Osteocyte (in vitro differentiated cells): ENCODE measurements around the gene TBL3. TPM values are rescaled to one million over a fixed set of nuclear protein-coding genes. Genes with fewer than 3 reads are reported as not detected.

Experiments used
- DNase-seq: peaks from one replicate; pipeline ENCODE4 v3.0.0; 2021; ENCODE audit warnings: mixed read lengths; ENCODE audit not compliant: unreplicated experiment; ENCODE audit errors: extremely low spot score
- H3K27ac Mint-ChIP-seq: one replicate; pipeline ENCODE4 v1.8.0; 2021; ENCODE audit warnings: mild to moderate bottlenecking, mixed read lengths; ENCODE audit not compliant: unreplicated experiment
- H3K27me3 Mint-ChIP-seq: one replicate; pipeline ENCODE4 v1.8.0; 2021; ENCODE audit warnings: mixed read lengths; ENCODE audit not compliant: unreplicated experiment
- H3K36me3 Mint-ChIP-seq: one replicate; pipeline ENCODE4 v1.8.0; 2021; ENCODE audit warnings: mixed read lengths; ENCODE audit not compliant: unreplicated experiment
- H3K4me1 Mint-ChIP-seq: one replicate; pipeline ENCODE4 v1.8.0; 2021; ENCODE audit warnings: mixed read lengths; ENCODE audit not compliant: unreplicated experiment
- H3K4me3 Mint-ChIP-seq: one replicate; pipeline ENCODE4 v1.8.0; 2021; ENCODE audit warnings: mild to moderate bottlenecking, moderate library complexity, mixed read lengths; ENCODE audit not compliant: unreplicated experiment
- H3K9me3 Mint-ChIP-seq: one replicate; pipeline ENCODE4 v1.8.0; 2021; ENCODE audit warnings: mixed read lengths; ENCODE audit not compliant: unreplicated experiment
- CTCF ChIP-seq: fragments of 200-600 bp; sonication (generic); IDR thresholded peaks from 2 replicates; pipeline ENCODE4 v1.5.0; 2021; ENCODE audit warnings: antibody characterized with exemption, mild to moderate bottlenecking, moderate library complexity
- total RNA-seq: library from RNA; stranded (reverse); gene quantifications from 2 replicates; pipeline ENCODE4 v1.2.1, GENCODE V29; 2021

Gene TBL3
- total RNA-seq, 1 donor from 2014 or later: 32.0 TPM

- peaks cover 6% of the 10 kb centered on the region for H3K4me1 Mint-ChIP-seq
- TF ChIP-seq CTCF: no peak
- H3K9me3 Mint-ChIP-seq: no peaks in the 10 kb centered on the region
- peaks cover 8% of the 10 kb centered on the region for H3K36me3 Mint-ChIP-seq
- no peak for DNase-seq
- H3K27me3 Mint-ChIP-seq: peaks cover 10% of the 10 kb centered on the region
- H3K4me3 Mint-ChIP-seq: peak overlapping the region; percentile 26
- H3K27ac Mint-ChIP-seq: no peak overlapping the region
Observed at GRCh38 chr16:1991588-1991947, 19.7 kb downstream of the TBL3 start.

- Mint-ChIP-seq H3K9me3 (no peaks in the 10 kb centered on the region), H3K4me3 (peak overlapping the region; percentile 50), H3K27ac (no peak overlapping the region), H3K27me3 (peaks cover 10% of the 10 kb centered on the region), H3K36me3 (peaks cover 3% of the 10 kb centered on the region), H3K4me1 (peaks cover 6% of the 10 kb centered on the region)
- DNase-seq: peak; percentile 95
- no peak for TF ChIP-seq CTCF
Observed at GRCh38 chr16:1991948-1992703, 20.3 kb downstream of the TBL3 start.

- Mint-ChIP-seq H3K4me3 (no peak overlapping the region), H3K4me1 (peaks cover 6% of the 10 kb centered on the region), H3K27ac (no peak overlapping the region), H3K9me3 (no peaks in the 10 kb centered on the region), H3K36me3 (peaks cover 6% of the 10 kb centered on the region), H3K27me3 (peaks cover 10% of the 10 kb centered on the region)
- TF ChIP-seq CTCF: no peak
- no peak for DNase-seq
Observed at GRCh38 chr16:1992704-1993317, 21.0 kb downstream of the TBL3 start.

- peaks cover 9% of the 10 kb centered on the region for H3K36me3 Mint-ChIP-seq
- no peak for TF ChIP-seq CTCF
- H3K27ac Mint-ChIP-seq: no peak overlapping the region
- H3K4me1 Mint-ChIP-seq: peaks cover 6% of the 10 kb centered on the region
- DNase-seq: no peak
- H3K9me3 Mint-ChIP-seq: no peaks in the 10 kb centered on the region
- peaks cover 7% of the 10 kb centered on the region for H3K27me3 Mint-ChIP-seq
- H3K4me3 Mint-ChIP-seq: no peak overlapping the region
Observed at GRCh38 chr16:1993731-1994131, 21.9 kb downstream of the TBL3 start.

- H3K4me1 Mint-ChIP-seq: no peaks in the 10 kb centered on the region
- H3K4me3 Mint-ChIP-seq: no peak overlapping the region
- H3K9me3 Mint-ChIP-seq: no peaks in the 10 kb centered on the region
- no peak overlapping the region for H3K27ac Mint-ChIP-seq
- no peak for DNase-seq
- TF ChIP-seq CTCF: no peak
- H3K36me3 Mint-ChIP-seq: peaks cover 18% of the 10 kb centered on the region
- H3K27me3 Mint-ChIP-seq: no peaks in the 10 kb centered on the region
Observed at GRCh38 chr16:1997494-1998359, 25.9 kb downstream of the TBL3 start.
